ENCODE results near the gene COTL1.

- TF ChIP-seq, protein P1, sequence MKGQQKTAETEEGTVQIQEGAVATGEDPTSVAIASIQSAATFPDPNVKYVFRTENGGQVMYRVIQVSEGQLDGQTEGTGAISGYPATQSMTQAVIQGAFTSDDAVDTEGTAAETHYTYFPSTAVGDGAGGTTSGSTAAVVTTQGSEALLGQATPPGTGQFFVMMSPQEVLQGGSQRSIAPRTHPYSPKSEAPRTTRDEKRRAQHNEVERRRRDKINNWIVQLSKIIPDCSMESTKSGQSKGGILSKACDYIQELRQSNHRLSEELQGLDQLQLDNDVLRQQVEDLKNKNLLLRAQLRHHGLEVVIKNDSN (CRISPR knock-in tag; IDR thresholded peaks at IDR 0.05), result no peak
- TF ChIP-seq HMGXB4 (CRISPR knock-in tag; IDR thresholded peaks at IDR 0.05), result no peak
- TF ChIP-seq CREM (CRISPR knock-in tag; IDR thresholded peaks at IDR 0.05), result no peak
- TF ChIP-seq NR2C2 (CRISPR knock-in tag; IDR thresholded peaks at IDR 0.05), result no peak
- TF ChIP-seq, protein P2, sequence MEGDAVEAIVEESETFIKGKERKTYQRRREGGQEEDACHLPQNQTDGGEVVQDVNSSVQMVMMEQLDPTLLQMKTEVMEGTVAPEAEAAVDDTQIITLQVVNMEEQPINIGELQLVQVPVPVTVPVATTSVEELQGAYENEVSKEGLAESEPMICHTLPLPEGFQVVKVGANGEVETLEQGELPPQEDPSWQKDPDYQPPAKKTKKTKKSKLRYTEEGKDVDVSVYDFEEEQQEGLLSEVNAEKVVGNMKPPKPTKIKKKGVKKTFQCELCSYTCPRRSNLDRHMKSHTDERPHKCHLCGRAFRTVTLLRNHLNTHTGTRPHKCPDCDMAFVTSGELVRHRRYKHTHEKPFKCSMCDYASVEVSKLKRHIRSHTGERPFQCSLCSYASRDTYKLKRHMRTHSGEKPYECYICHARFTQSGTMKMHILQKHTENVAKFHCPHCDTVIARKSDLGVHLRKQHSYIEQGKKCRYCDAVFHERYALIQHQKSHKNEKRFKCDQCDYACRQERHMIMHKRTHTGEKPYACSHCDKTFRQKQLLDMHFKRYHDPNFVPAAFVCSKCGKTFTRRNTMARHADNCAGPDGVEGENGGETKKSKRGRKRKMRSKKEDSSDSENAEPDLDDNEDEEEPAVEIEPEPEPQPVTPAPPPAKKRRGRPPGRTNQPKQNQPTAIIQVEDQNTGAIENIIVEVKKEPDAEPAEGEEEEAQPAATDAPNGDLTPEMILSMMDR (IDR thresholded peaks at IDR 0.05), result no peak
- TF ChIP-seq ZNF263 (CRISPR knock-in tag; IDR thresholded peaks at IDR 0.05; ENCODE audit: low read depth), result no peak
- TF ChIP-seq CBFB (CRISPR knock-in tag; IDR thresholded peaks at IDR 0.05; ENCODE audit: low read depth), result no peak
- no peak for TF ChIP-seq MYBL2 (CRISPR knock-in tag; IDR thresholded peaks at IDR 0.05)
- no peak for TF ChIP-seq AFF4 (CRISPR knock-in tag; IDR thresholded peaks at IDR 0.05; ENCODE audit: borderline replicate concordance)
- TF ChIP-seq, protein P3, sequence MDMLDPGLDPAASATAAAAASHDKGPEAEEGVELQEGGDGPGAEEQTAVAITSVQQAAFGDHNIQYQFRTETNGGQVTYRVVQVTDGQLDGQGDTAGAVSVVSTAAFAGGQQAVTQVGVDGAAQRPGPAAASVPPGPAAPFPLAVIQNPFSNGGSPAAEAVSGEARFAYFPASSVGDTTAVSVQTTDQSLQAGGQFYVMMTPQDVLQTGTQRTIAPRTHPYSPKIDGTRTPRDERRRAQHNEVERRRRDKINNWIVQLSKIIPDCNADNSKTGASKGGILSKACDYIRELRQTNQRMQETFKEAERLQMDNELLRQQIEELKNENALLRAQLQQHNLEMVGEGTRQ (CRISPR knock-in tag; IDR thresholded peaks at IDR 0.05), result no peak
These were observed 49.8 kb downstream of the COTL1 start for GRCh38 chr16:84568066-84568465.

All from WTC11 (cell line).